Measurements from ENCODE around the gene LRRC26.

Gene LRRC26

GRCh38 chr9:137157618-137158415 is 12.0 kb downstream of the LRRC26 start:
- DNase-seq (ENCODE audit: extremely low read depth in 1 of 2, low read depth in 1 of 2) = no peak

- DNase-seq (ENCODE audit: extremely low read depth in 1 of 2, low read depth in 1 of 2) = peak in 1 of 2 donors; percentile 51
Measured at GRCh38 chr9:137156567-137157375, 13.1 kb downstream of the LRRC26 start.

- DNase-seq (ENCODE audit: extremely low read depth in 1 of 2, low read depth in 1 of 2) = no peak
Measured at GRCh38 chr9:137152844-137153405, 16.9 kb downstream of the LRRC26 start.

GRCh38 chr9:137150617-137151457 is 19.0 kb downstream of the LRRC26 start:
- DNase-seq (ENCODE audit: extremely low read depth in 1 of 2, low read depth in 1 of 2) = no peak

GRCh38 chr9:137149942-137150616 is 19.8 kb downstream of the LRRC26 start:
- DNase-seq (ENCODE audit: extremely low read depth in 1 of 2, low read depth in 1 of 2) = no peak

- no peak for DNase-seq (ENCODE audit: extremely low read depth in 1 of 2, low read depth in 1 of 2)
Measured at GRCh38 chr9:137149363-137149762, 20.5 kb downstream of the LRRC26 start.

GRCh38 chr9:137148661-137149060 is 21.2 kb downstream of the LRRC26 start:
- no peak for DNase-seq (ENCODE audit: extremely low read depth in 1 of 2, low read depth in 1 of 2)

- DNase-seq (ENCODE audit: extremely low read depth in 1 of 2, low read depth in 1 of 2) = no peak
Measured at GRCh38 chr9:137148242-137148641, 21.6 kb downstream of the LRRC26 start.

- no peak for DNase-seq (ENCODE audit: extremely low read depth in 1 of 2, low read depth in 1 of 2)
Measured at GRCh38 chr9:137147793-137148160, 22.1 kb downstream of the LRRC26 start.

GRCh38 chr9:137147091-137147792 is 22.6 kb downstream of the LRRC26 start:
- no peak for DNase-seq (ENCODE audit: extremely low read depth in 1 of 2, low read depth in 1 of 2)

GRCh38 chr9:137146527-137146918 is 23.3 kb downstream of the LRRC26 start:
- DNase-seq (ENCODE audit: extremely low read depth in 1 of 2, low read depth in 1 of 2) = no peak

- DNase-seq (ENCODE audit: extremely low read depth in 1 of 2, low read depth in 1 of 2) = no peak
Measured at GRCh38 chr9:137145731-137146526, 23.9 kb downstream of the LRRC26 start.

GRCh38 chr9:137143459-137143858 is 26.4 kb downstream of the LRRC26 start:
- no peak for DNase-seq (ENCODE audit: extremely low read depth in 1 of 2, low read depth in 1 of 2)

- DNase-seq (ENCODE audit: extremely low read depth in 1 of 2, low read depth in 1 of 2) = no peak
Measured at GRCh38 chr9:137141976-137142936, 27.6 kb downstream of the LRRC26 start.

- no peak for DNase-seq (ENCODE audit: extremely low read depth in 1 of 2, low read depth in 1 of 2)
Measured at GRCh38 chr9:137141050-137141810, 28.6 kb downstream of the LRRC26 start.

- DNase-seq (ENCODE audit: extremely low read depth in 1 of 2, low read depth in 1 of 2) = no peak
Measured at GRCh38 chr9:137140151-137141012, 29.5 kb downstream of the LRRC26 start.

All from activated CD8-positive, alpha-beta memory T cell treated with anti-CD3 and anti-CD28 coated beads for 1 hour (primary cell).